ENCODE measurements around the gene MYBL2.
"Not testable (repeated sequence)": the region's sequence is repeated elsewhere in the genome, so short reads cannot be mapped to it uniquely, and the experiment has no call there.

MYBL2 gene

DNA sequence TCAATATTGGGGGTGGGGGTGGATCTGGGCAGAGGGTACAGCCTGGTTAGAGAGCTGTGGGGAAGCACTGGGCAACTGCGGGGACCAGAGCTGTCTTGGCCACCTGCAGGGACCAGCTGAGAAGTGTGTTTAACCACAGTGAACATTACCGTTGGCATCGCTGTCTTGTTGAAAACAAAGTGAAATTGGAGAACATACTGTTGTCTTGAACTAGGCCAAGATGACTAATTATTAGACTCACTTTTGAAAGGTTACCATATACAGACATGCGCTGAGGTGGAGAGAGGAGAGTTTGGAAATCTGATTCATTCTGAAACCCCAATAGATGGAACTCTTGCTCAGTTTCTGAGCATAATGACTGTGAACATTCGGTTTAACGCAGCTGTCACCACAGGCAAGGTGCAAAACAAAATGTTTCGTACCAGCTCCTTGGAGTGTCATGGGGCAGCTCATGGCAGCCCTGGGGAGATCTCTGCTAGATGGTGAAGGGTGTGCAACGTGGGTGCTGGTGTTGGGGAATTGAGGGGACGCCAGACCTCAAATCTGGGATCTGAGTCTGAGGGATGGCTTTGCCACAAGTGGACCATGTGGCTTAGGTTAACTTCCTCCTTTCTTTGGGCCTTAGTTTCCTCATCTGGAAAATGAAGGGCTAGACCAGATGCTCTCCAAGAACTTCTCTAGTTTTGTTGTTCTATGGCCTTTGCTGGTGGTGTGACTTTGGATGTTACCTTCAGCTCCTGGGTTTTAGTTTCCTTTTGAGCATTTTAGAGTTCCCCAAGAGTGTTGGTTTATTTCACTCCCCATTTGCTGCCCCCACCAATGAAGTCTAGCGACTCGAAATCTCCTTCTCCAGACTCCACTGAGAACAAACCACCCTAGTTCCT lies 84.5 kb downstream of the MYBL2 start:
- peak; percentile 31 to 63 (median 48) for DNase-seq (ENCODE audit: low read depth in 3 of 3)

DNA sequence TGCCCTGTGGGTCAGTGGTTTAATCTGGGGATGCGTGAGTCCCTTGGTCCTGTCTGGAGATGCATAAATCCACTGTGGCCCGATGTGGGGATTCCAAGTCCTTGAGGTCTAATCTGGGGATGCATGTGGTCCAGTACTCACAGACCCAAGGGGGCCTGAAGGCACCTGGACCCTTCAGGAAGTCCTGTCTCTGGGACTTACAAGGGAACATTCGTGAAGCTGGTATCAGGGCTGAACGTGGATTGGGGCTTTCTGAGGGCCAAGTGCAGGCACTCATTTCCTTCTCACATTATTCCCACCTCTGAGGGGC lies 85.1 kb downstream of the MYBL2 start:
- DNase-seq (ENCODE audit: low read depth in 3 of 3): no peak

DNA sequence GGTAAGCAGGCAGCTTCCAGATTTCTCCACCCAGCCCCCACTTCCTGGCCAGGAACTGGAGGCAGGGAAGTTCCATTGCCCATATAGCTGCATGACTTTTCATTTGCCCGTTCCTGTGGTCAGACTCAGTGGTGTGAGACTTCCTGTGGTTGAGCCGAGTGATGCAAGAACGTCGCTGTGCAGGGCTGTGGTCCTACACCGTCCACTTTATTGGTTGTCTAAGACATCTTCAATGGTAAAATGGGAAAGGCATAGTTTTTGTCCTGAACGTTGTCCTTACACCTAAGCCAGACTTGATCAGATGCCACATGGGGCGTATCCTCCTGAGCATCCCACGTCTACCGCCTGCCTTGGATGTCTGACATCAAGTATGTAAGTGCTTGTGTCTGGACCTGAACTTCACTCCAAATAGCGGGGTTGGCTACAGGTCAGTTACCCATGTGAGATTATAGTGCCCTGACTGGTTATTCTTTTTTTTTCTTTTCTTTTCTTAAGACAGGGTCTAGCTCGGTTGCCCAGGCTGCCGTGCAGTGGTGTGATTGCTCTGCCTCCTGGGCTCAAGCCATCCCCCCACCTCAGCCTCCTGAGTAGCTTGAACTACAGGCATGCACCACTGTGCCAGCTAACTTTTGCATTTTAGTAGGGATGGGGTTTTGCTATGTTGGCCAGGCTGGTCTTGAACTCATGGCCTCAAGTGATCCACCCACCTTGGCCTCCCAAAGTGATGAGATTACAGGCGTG lies 85.8 kb downstream of the MYBL2 start:
- DNase-seq (ENCODE audit: low read depth in 3 of 3): no peak

DNA sequence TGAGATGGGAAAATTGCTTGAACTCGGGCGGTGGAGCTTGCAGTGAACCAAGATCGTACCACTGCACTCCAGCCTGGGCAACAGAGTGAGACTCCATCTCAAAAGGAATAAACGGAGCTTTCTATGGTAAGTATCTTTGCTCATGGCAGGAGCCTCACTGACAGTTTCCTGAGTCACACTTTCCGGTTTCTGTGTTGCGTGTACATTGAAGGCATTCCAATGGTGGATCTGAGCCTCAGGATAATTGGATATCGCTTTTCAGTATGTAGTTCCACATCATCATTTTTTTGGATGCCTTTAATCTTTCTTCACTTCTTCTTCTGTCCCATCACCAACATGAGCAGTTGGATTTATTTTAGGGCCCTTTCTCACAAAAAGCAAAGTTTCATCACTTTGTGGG lies 88.5 kb downstream of the MYBL2 start:
- DNase-seq (ENCODE audit: low read depth in 3 of 3): no peak

DNA sequence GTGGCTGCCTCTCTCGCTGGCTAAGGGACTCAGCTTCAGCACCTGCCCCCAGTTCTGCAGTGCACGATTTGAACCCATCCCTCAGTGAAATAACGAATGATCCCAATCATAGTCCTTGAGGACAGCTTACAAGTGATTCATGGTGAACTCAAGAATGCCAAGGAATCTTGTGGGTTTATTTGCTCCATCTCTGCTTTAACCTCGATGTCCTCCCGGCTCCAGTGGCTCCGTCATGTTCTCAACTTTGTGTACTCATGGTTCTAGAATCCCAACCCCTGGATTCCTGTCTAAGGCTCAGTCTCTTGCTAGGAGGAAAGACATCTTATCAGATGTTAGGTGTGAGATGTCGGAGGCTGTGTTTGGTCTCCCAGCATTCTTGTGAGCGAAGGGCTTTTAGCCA lies 88.9 kb downstream of the MYBL2 start:
- no peak for DNase-seq (ENCODE audit: low read depth in 3 of 3)

DNA sequence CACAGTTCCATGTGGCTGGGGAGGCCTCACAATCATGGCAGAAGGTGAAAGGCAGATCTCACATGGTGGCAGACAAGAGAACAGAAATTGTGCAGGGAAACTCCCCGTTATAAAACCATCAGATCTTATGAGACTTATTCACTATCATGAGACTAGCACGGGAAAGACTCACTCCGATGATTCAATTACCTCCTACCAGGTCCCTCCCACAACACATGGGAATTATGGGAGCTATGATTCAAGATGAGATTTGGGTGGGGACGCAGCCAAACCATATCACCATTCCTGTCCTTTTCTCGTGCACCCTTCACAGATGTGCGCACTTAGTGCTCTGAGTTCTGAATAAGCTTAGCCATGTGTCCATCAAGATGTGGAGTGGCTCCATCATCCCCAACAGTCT lies 91.0 kb downstream of the MYBL2 start:
- DNase-seq (ENCODE audit: low read depth in 3 of 3): not testable (repeated sequence)

DNA sequence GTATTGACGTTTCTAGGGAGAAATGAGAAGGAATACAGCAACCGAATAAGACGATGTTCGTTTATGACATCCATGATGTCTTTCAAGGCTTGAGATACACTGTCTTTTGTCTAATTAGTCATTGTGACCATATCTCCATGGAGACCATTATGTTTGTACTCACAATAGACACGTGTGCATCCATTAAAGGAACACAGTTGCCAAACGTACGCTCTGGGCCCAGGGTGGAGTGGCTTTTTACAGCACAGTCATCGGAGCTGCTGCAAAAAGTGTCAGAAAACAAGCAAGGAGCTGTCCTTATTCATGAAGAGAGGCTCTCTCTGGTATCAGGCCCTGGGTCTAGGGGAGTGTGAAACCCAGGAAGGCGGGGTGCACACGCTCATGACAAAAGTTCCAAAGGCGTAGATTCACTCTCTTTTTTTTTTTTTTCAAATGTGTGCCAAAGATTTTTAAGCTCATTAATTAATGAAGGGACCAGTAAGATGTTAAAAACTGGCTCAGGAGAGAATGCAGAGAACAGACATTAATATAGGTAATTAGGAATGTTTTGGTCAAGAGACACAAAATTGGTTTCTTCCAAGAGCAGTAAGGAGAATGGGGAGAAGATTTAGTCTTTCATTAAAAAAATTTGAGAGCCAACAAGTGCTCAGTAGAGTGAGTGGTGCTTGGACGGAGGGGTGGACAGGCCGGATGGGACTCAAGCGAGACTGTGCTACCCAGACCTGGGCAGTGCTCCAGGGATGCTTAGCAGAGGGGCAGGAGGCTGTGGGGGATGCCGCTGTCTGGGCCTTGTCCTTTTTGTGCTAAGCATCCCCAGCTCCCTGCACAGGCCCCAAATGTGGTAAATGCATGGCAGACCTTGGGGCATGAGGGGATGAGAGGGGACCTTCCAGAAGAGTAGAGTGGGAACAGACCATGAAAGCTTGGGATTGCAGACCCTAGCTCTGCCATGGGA lies 94.7 kb downstream of the MYBL2 start:
- DNase-seq (ENCODE audit: low read depth in 3 of 3): no peak

DNA sequence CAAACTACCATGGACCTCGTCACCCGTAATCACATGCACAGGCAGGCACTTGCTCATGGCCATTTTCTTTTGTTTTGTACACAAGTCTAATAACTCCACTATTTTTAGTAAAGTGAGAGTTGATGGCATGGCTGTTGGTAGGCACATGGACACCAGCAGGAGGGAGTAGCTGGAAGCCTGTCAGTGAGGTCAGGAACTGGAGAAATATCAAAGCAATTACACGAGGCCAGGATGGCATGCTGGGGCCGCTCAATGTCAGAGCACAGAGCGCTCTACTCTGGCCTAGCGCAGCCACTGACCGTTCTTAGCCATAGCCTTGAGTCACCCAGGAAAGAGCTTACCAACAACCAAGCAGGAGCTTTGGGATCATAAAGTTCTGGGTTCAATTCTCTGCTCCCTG lies 96.0 kb downstream of the MYBL2 start:
- no peak for DNase-seq (ENCODE audit: low read depth in 3 of 3)

DNA sequence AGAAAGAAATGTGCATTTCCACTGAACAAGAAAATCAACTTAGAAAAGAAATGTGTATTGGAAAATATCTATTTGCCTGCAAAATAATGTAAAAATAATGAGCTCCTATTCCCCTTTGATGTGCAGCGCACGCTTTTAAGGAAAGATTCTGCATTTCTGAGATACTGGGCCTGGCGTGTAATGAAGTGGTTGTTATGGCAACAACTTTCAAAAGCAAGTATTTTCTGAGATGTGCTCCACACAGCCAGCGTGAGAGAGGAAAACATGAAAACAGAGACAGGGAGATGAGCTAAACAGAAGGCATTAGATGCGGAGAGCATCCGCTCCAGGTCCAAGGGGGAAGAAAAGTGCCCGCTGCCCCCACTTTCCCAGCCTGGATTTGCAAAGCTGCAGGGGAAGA lies 99.0 kb downstream of the MYBL2 start:
- no peak for DNase-seq (ENCODE audit: low read depth in 3 of 3)
